ENCODE measurements around the gene SPATA31D1. TPM values are rescaled to one million over a fixed set of nuclear protein-coding genes. Genes with fewer than 3 reads are reported as not detected.

Gene SPATA31D1
- not detected in 2 replicates for total RNA-seq

GRCh38 chr9:81988472-81988871 is at the start of gene SPATA31D1:
TSS of gene SPATA31D1 (plus strand) at chr9:81988772. CDS start at chr9:81988819, 47 bp downstream.

GRCh38 chr9:81943393-81943792 is 45.2 kb upstream of the SPATA31D1 start, which contains the start of gene SPATA31D3:
TSS of gene SPATA31D3 (plus strand) at chr9:81943500. CDS start at chr9:81943586, 86 bp downstream.

Other genes with a start within 250 kb of the SPATA31D1 start
- not detected in 2 replicates for gene SPATA31D4, start 60.3 kb upstream of the SPATA31D1 start, total RNA-seq
- gene SPATA31D3, start 45.3 kb upstream of the SPATA31D1 start, total RNA-seq: not detected in 2 replicates

Measured in smooth muscle cell of trachea (primary cell).